Esophagus squamous epithelium (tissue), 5 donors: ENCODE measurements around the gene TALDO1. TPM values are rescaled to one million over a fixed set of nuclear protein-coding genes. Genes with fewer than 3 reads are reported as not detected.

Experiments used
- DNase-seq: peaks from one replicate; lab custom pipeline; 2025; lab: John Stamatoyannopoulos, UW
- H3K27ac ChIP-seq, 4 donors: fragments of 200-600 bp; sonication (generic); one replicate each; pipeline ENCODE4 v1.5.1; 2016 to 2019; ENCODE audit warnings: mild to moderate bottlenecking in 1 of 4
- H3K27me3 ChIP-seq, 4 donors: fragments of 200-600 bp; sonication (generic); 1 replicate in 3 of 4; 2 replicates in 1 of 4; pipeline versions ENCODE4 v1.5.1 to v1.6.0; 2017 to 2021; ENCODE audit warnings: antibody characterized with exemption in 1 of 4
- H3K36me3 ChIP-seq, 3 donors: fragments of 200-600 bp; sonication (generic); one replicate each; pipeline ENCODE4 v1.5.1; 2016 to 2019
- H3K4me1 ChIP-seq, 3 donors: fragments of 200-600 bp; sonication (generic); one replicate each; pipeline ENCODE4 v1.5.1; 2017 to 2019
- H3K4me3 ChIP-seq, 4 donors: fragments of 200-600 bp; sonication (generic); 1 replicate in 3 of 4; 2 replicates in 1 of 4; pipeline ENCODE4 v1.5.1; 2016 to 2019; ENCODE audit warnings: mild to moderate bottlenecking in 2 of 4, moderate library complexity in 1 of 4
- H3K9me3 ChIP-seq, 3 donors: fragments of 200-600 bp; sonication (generic); one replicate each; pipeline ENCODE4 v1.5.1; 2016 to 2019
- POLR2A ChIP-seq, 4 donors: fragments of 450-650 bp; IDR thresholded peaks; one replicate each; pipeline ENCODE4 v1.6.1; 2017; ENCODE audit warnings: antibody characterized with exemption in 4 of 4, mild to moderate bottlenecking in 4 of 4, moderate library complexity in 3 of 4
- WGBS, 2 donors: methylation state at CpG; one replicate each; pipeline ENCODE4 v1.1.5; 2018; 5-methylcytosine and 5-hydroxymethylcytosine counted together
- intact Hi-C: fragments of 100-400 bp; cut with DNase I; formaldehyde crosslinking; loops from one replicate; pipeline ENCODE4 v1.15.0; 2022
- total RNA-seq, 4 donors: library from RNA; depleted of rRNA; stranded (reverse); fragments of >200 nt; gene quantifications; one replicate each; pipeline ENCODE4 v1.1.0, GENCODE V29; 2016
- TF ChIP-seq, protein P1 (sequence below), 6 experiments: fragments of 450-650 bp in 4 of 6; fragments of 200-600 bp in 2 of 6; sonication (generic) in 2 of 6; IDR thresholded peaks; one replicate each; pipeline ENCODE4 v1.5.1; 2016 to 2019; ENCODE audit warnings: antibody characterized with exemption in 6 of 6, mild to moderate bottlenecking in 4 of 6, moderate library complexity in 4 of 6
- donor health status: DM: yes; HTN: yes; CAD: no.

The TALDO1 gene
- total RNA-seq, 4 donors from 2014 or later: 311 to 629 (median 504) TPM

GRCh38 chr11:804599-804964 lies 57.3 kb downstream of the TALDO1 start:
- peak overlapping the region; percentile 83 to 98 (median 92) for H3K27ac ChIP-seq
- WGBS, 2 donors: 0% methylated on average over 2 to 9 of the region's 18 CpGs
- peaks cover 0 to 40% (median 11%) of the 10 kb centered on the region in 3 donors for H3K36me3 ChIP-seq
- peak overlapping the region; percentile 55 to 87 (median 68) for H3K4me3 ChIP-seq
- H3K4me1 ChIP-seq: peaks cover 22 to 58% (median 30%) of the 10 kb centered on the region in 3 donors
- TF ChIP-seq, protein P1, sequence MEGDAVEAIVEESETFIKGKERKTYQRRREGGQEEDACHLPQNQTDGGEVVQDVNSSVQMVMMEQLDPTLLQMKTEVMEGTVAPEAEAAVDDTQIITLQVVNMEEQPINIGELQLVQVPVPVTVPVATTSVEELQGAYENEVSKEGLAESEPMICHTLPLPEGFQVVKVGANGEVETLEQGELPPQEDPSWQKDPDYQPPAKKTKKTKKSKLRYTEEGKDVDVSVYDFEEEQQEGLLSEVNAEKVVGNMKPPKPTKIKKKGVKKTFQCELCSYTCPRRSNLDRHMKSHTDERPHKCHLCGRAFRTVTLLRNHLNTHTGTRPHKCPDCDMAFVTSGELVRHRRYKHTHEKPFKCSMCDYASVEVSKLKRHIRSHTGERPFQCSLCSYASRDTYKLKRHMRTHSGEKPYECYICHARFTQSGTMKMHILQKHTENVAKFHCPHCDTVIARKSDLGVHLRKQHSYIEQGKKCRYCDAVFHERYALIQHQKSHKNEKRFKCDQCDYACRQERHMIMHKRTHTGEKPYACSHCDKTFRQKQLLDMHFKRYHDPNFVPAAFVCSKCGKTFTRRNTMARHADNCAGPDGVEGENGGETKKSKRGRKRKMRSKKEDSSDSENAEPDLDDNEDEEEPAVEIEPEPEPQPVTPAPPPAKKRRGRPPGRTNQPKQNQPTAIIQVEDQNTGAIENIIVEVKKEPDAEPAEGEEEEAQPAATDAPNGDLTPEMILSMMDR (IDR thresholded peaks at IDR 0.05): no peak
- TF ChIP-seq POLR2A (IDR thresholded peaks at IDR 0.05): no peak
- intact Hi-C loops: no loop called here
- no peaks in the 10 kb centered on the region for H3K27me3 ChIP-seq
- H3K9me3 ChIP-seq: no peaks in the 10 kb centered on the region
- DNase-seq: no peak

- intact Hi-C loops: no loop called here
- 28 to 42% methylated on average over 22 to 25 of the region's 36 CpGs for WGBS, 2 donors
Observed at GRCh38 chr11:808427-809286, 61.4 kb downstream of the TALDO1 start.

DNA sequence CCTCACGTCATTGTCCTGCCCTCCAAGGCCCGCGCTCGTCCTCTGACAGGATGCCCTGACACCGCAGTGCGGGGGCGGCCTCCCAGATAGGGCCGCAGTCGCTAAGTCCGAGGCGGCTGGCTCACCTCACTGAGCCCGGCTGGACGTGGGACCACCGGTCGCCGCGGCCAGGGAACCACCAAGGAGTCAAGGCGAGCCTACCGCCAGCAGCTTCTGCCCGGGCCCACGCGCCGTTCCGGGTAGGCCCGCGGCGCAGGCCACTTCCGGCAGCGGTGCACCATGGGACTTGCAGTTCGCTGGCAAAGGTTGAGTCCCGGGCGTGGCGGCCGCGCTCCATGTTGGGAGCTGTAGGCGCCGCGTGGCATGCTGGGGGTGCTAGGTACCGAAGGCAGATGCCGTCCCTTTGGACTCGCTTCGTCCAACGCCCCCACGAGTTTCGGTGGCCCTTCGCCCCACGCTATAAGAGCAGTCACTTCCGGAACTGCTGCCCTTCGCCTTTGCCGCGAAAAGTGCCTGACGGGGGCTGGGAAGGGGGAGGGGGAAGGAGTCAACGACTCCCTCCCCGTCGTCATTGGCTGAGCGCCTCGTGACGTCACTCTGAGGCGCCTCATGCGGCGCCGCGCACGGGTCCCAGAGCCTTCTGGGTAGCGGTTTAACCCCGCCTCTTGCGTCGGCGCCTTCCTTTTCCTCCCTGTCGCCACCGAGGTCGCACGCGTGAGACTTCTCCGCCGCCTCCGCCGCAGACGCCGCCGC lies 62.2 kb downstream of the TALDO1 start, which contains the start of gene RPLP2:
Gene RPLP2 (plus strand): TSS at position 681 of the 753 bp plus-strand sequence. CDS start 268 bp downstream, outside the sequence.
- WGBS, 2 donors: 0% methylated on average over 1 to 12 of the region's 81 CpGs
- no peaks in the 10 kb centered on the region for H3K9me3 ChIP-seq
- peaks cover 29 to 65% (median 37%) of the 10 kb centered on the region in 3 donors for H3K4me1 ChIP-seq
- peaks cover 18 to 33% (median 23%) of the 10 kb centered on the region in 3 donors for H3K36me3 ChIP-seq
- peak in 3 of 4 donors; percentile 85 to 90 (median 88) for TF ChIP-seq POLR2A (IDR thresholded peaks at IDR 0.05)
- TF ChIP-seq, protein P1 (IDR thresholded peaks at IDR 0.05): peak in 2 of 6 experiments; percentile 13 to 14
- intact Hi-C loops: no loop called here
- H3K27me3 ChIP-seq: no peaks in the 10 kb centered on the region
- peak within 1 kb of the TSS; percentile 69 to 99 (median 83) for H3K4me3 ChIP-seq
- DNase-seq: peak; percentile 96
- peak within 1 kb of the TSS; percentile 98 to 99 (median 98) for H3K27ac ChIP-seq

More at GRCh38 chr11:808427-809286, 61.4 kb downstream of the TALDO1 start:
- TF ChIP-seq, protein P1 (IDR thresholded peaks at IDR 0.05): peak in 1 of 6 experiments; percentile 13
- no peak for TF ChIP-seq POLR2A (IDR thresholded peaks at IDR 0.05)
- H3K4me3 ChIP-seq: peak overlapping the region; percentile 69 to 99 (median 83)
- peaks cover 16 to 26% (median 23%) of the 10 kb centered on the region in 3 donors for H3K36me3 ChIP-seq
- no peaks in the 10 kb centered on the region for H3K27me3 ChIP-seq
- no peak for DNase-seq
- peak overlapping the region; percentile 98 to 99 (median 98) for H3K27ac ChIP-seq
- peaks cover 37 to 73% (median 45%) of the 10 kb centered on the region in 3 donors for H3K4me1 ChIP-seq
- no peaks in the 10 kb centered on the region for H3K9me3 ChIP-seq

- no peaks in the 10 kb centered on the region for H3K9me3 ChIP-seq
- WGBS, 2 donors: 0% methylated on average over 4 of the region's 55 CpGs; no CpG with 5 or more reads in 1 of the 2 donors
- H3K4me1 ChIP-seq: peaks cover 25 to 59% (median 31%) of the 10 kb centered on the region in 3 donors
Observed at GRCh38 chr11:810040-810567, 62.8 kb downstream of the TALDO1 start.

More at GRCh38 chr11:810040-810567, 62.8 kb downstream of the TALDO1 start:
- DNase-seq: no peak
- intact Hi-C loops: no loop called here
- TF ChIP-seq POLR2A (IDR thresholded peaks at IDR 0.05): no peak
- TF ChIP-seq, protein P1 (IDR thresholded peaks at IDR 0.05): peak in 1 of 6 experiments; percentile 21
- H3K27ac ChIP-seq: peak overlapping the region; percentile 98 to 99 (median 98)
- peaks cover 18 to 39% (median 23%) of the 10 kb centered on the region in 3 donors for H3K36me3 ChIP-seq
- H3K27me3 ChIP-seq: no peaks in the 10 kb centered on the region
- peak overlapping the region; percentile 69 to 99 (median 83) for H3K4me3 ChIP-seq
